ENCODE data around the gene MMP15.

MMP15 gene

GRCh38 chr16:57997528-57998265, 27.9 kb upstream of the MMP15 start:
- H3K4me2 ChIP-seq (ENCODE audit: low read length) = no peak overlapping the region
- H2BK120ac ChIP-seq (ENCODE audit: low read depth, low read length) = no peak overlapping the region
- no peak overlapping the region for H3K27ac ChIP-seq (ENCODE audit: low read depth, low read length)
- peaks cover 3% of the 10 kb centered on the region for H3K36me3 ChIP-seq (ENCODE audit: control insufficient read depth, insufficient read depth, low read length)
- no peak overlapping the region for H3K4me3 ChIP-seq (ENCODE audit: low read length)
- no peak overlapping the region for H3K4ac ChIP-seq (ENCODE audit: low read depth, low read length)
- H3K23ac ChIP-seq (ENCODE audit: low read length) = no peak overlapping the region
- H3K56ac ChIP-seq (ENCODE audit: low read length) = peak overlapping the region; percentile 76
- H4K8ac ChIP-seq (ENCODE audit: low read depth, low read length) = no peak overlapping the region
- H3K9ac ChIP-seq (ENCODE audit: low read length) = no peak overlapping the region
- H4K5ac ChIP-seq (ENCODE audit: low read length) = no peak overlapping the region
- H2BK5ac ChIP-seq (ENCODE audit: low read length) = no peak overlapping the region
- no peak overlapping the region for H2AK5ac ChIP-seq (ENCODE audit: low read length)
- no peak for DNase-seq
- peaks cover 5% of the 10 kb centered on the region for H3K79me2 ChIP-seq (ENCODE audit: control insufficient read depth, insufficient read depth, low read length)
- no peaks in the 10 kb centered on the region for H3K27me3 ChIP-seq (ENCODE audit: insufficient read depth, low read length, poor library complexity)
- WGBS (ENCODE audit: extremely low coverage, insufficient coverage, low lambda C conversion rate) = no CpG with 5 or more reads among the region's 36 CpGs
- H3K4me1 ChIP-seq (ENCODE audit: control insufficient read depth, low read depth, low read length) = peaks cover 16% of the 10 kb centered on the region
- no peak overlapping the region for H3K18ac ChIP-seq (ENCODE audit: low read length)
- H3K79me1 ChIP-seq (ENCODE audit: low read length) = peaks cover 8% of the 10 kb centered on the region
- H2BK15ac ChIP-seq (replicated peaks; ENCODE audit: low read depth) = no peak overlapping the region

DNA sequence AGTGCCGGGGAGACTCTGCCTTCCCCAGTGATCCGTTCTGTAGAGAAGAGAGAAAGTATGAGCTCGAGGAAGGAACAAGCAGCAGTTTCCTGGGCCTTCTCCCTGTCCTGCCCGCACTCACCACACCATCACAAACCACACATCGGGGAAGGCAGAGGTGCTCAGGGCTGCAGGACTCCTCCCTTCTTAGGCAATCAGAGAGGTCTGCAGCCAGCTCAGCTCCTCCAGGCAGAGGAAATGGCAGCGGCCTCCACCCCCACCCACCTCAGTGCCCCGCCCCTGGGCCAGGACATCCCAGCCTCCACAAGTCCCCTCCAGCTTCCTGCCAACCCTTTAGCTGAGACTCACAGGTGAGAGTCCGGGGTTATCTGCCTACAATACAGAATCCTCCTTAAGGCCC, 27.1 kb upstream of the MMP15 start:
- Histone ChIP-seq H2AK5ac (ENCODE audit: low read length) (no peak overlapping the region), H3K56ac (ENCODE audit: low read length) (peak overlapping the region; percentile 76), H3K27me3 (ENCODE audit: insufficient read depth, low read length, poor library complexity) (no peaks in the 10 kb centered on the region), H3K18ac (ENCODE audit: low read length) (no peak overlapping the region), H2BK15ac (replicated peaks; ENCODE audit: low read depth) (no peak overlapping the region), H3K4me2 (ENCODE audit: low read length) (peak overlapping the region; percentile 25), H3K23ac (ENCODE audit: low read length) (no peak overlapping the region), H4K8ac (ENCODE audit: low read depth, low read length) (no peak overlapping the region), H2BK120ac (ENCODE audit: low read depth, low read length) (no peak overlapping the region), H3K4ac (ENCODE audit: low read depth, low read length) (no peak overlapping the region), H3K79me2 (ENCODE audit: control insufficient read depth, insufficient read depth, low read length) (peaks cover 5% of the 10 kb centered on the region), H3K4me1 (ENCODE audit: control insufficient read depth, low read depth, low read length) (peaks cover 16% of the 10 kb centered on the region), H4K5ac (ENCODE audit: low read length) (no peak overlapping the region), H3K36me3 (ENCODE audit: control insufficient read depth, insufficient read depth, low read length) (peaks cover 3% of the 10 kb centered on the region), H3K27ac (ENCODE audit: low read depth, low read length) (no peak overlapping the region), H3K79me1 (ENCODE audit: low read length) (peaks cover 10% of the 10 kb centered on the region), H3K9ac (ENCODE audit: low read length) (peak overlapping the region; percentile 62), H3K4me3 (ENCODE audit: low read length) (no peak overlapping the region), H2BK5ac (ENCODE audit: low read length) (no peak overlapping the region)
- DNase-seq = peak; percentile 85
- no CpG with 5 or more reads among the region's 8 CpGs for WGBS (ENCODE audit: extremely low coverage, insufficient coverage, low lambda C conversion rate)

GRCh38 chr16:57998992-57999365, 26.6 kb upstream of the MMP15 start:
- Histone ChIP-seq H3K36me3 (ENCODE audit: control insufficient read depth, insufficient read depth, low read length) (peaks cover 3% of the 10 kb centered on the region), H2BK5ac (ENCODE audit: low read length) (no peak overlapping the region), H3K27ac (ENCODE audit: low read depth, low read length) (no peak overlapping the region), H3K56ac (ENCODE audit: low read length) (peak overlapping the region; percentile 56), H3K79me2 (ENCODE audit: control insufficient read depth, insufficient read depth, low read length) (peaks cover 5% of the 10 kb centered on the region), H2AK5ac (ENCODE audit: low read length) (no peak overlapping the region), H3K9ac (ENCODE audit: low read length) (peak overlapping the region; percentile 37), H4K5ac (ENCODE audit: low read length) (no peak overlapping the region), H3K4me1 (ENCODE audit: control insufficient read depth, low read depth, low read length) (peaks cover 16% of the 10 kb centered on the region), H3K4me3 (ENCODE audit: low read length) (no peak overlapping the region), H3K4me2 (ENCODE audit: low read length) (no peak overlapping the region), H3K23ac (ENCODE audit: low read length) (no peak overlapping the region), H3K4ac (ENCODE audit: low read depth, low read length) (no peak overlapping the region), H3K27me3 (ENCODE audit: insufficient read depth, low read length, poor library complexity) (no peaks in the 10 kb centered on the region), H2BK120ac (ENCODE audit: low read depth, low read length) (no peak overlapping the region), H3K79me1 (ENCODE audit: low read length) (peaks cover 10% of the 10 kb centered on the region), H2BK15ac (replicated peaks; ENCODE audit: low read depth) (no peak overlapping the region), H3K18ac (ENCODE audit: low read length) (no peak overlapping the region), H4K8ac (ENCODE audit: low read depth, low read length) (no peak overlapping the region)
- WGBS (ENCODE audit: extremely low coverage, insufficient coverage, low lambda C conversion rate) = no CpG with 5 or more reads among the region's 3 CpGs
- DNase-seq = no peak

GRCh38 chr16:57999366-57999970, 26.1 kb upstream of the MMP15 start:
- no CpG with 5 or more reads among the region's 6 CpGs for WGBS (ENCODE audit: extremely low coverage, insufficient coverage, low lambda C conversion rate)
- Histone ChIP-seq H4K8ac (ENCODE audit: low read depth, low read length) (no peak overlapping the region), H3K9ac (ENCODE audit: low read length) (peak overlapping the region; percentile 82), H3K27ac (ENCODE audit: low read depth, low read length) (no peak overlapping the region), H2BK120ac (ENCODE audit: low read depth, low read length) (no peak overlapping the region), H3K27me3 (ENCODE audit: insufficient read depth, low read length, poor library complexity) (no peaks in the 10 kb centered on the region), H2BK5ac (ENCODE audit: low read length) (no peak overlapping the region), H3K79me2 (ENCODE audit: control insufficient read depth, insufficient read depth, low read length) (peaks cover 5% of the 10 kb centered on the region), H3K18ac (ENCODE audit: low read length) (peak overlapping the region; percentile 85), H2AK5ac (ENCODE audit: low read length) (no peak overlapping the region), H3K56ac (ENCODE audit: low read length) (peak overlapping the region; percentile 88), H4K5ac (ENCODE audit: low read length) (no peak overlapping the region), H3K23ac (ENCODE audit: low read length) (no peak overlapping the region), H2BK15ac (replicated peaks; ENCODE audit: low read depth) (no peak overlapping the region), H3K4me2 (ENCODE audit: low read length) (peak overlapping the region; percentile 64), H3K36me3 (ENCODE audit: control insufficient read depth, insufficient read depth, low read length) (peaks cover 3% of the 10 kb centered on the region), H3K4me3 (ENCODE audit: low read length) (peak overlapping the region; percentile 52), H3K4ac (ENCODE audit: low read depth, low read length) (no peak overlapping the region), H3K79me1 (ENCODE audit: low read length) (peaks cover 10% of the 10 kb centered on the region), H3K4me1 (ENCODE audit: control insufficient read depth, low read depth, low read length) (peaks cover 16% of the 10 kb centered on the region)
- peak; percentile 56 for DNase-seq

- Histone ChIP-seq H3K23ac (ENCODE audit: low read length) (peak within 1 kb of the TSS; percentile 94), H4K5ac (ENCODE audit: low read length) (no peak within 1 kb of the TSS), H4K8ac (ENCODE audit: low read depth, low read length) (peak within 1 kb of the TSS; percentile 42), H3K9ac (ENCODE audit: low read length) (peak within 1 kb of the TSS; percentile 88), H3K4me3 (ENCODE audit: low read length) (peak within 1 kb of the TSS; percentile 88), H3K4me2 (ENCODE audit: low read length) (peak within 1 kb of the TSS; percentile 64), H3K79me1 (ENCODE audit: low read length) (peaks cover 10% of the 10 kb centered on the region), H3K18ac (ENCODE audit: low read length) (peak within 1 kb of the TSS; percentile 85), H3K4me1 (ENCODE audit: control insufficient read depth, low read depth, low read length) (peaks cover 16% of the 10 kb centered on the region), H3K27ac (ENCODE audit: low read depth, low read length) (peak within 1 kb of the TSS; percentile 90), H3K56ac (ENCODE audit: low read length) (peak within 1 kb of the TSS; percentile 94), H3K36me3 (ENCODE audit: control insufficient read depth, insufficient read depth, low read length) (peaks cover 3% of the 10 kb centered on the region), H3K27me3 (ENCODE audit: insufficient read depth, low read length, poor library complexity) (no peaks in the 10 kb centered on the region), H2BK15ac (replicated peaks; ENCODE audit: low read depth) (no peak within 1 kb of the TSS), H2BK120ac (ENCODE audit: low read depth, low read length) (peak within 1 kb of the TSS; percentile 19), H3K4ac (ENCODE audit: low read depth, low read length) (peak within 1 kb of the TSS; percentile 41), H2AK5ac (ENCODE audit: low read length) (no peak within 1 kb of the TSS), H2BK5ac (ENCODE audit: low read length) (peak within 1 kb of the TSS; percentile 62), H3K79me2 (ENCODE audit: control insufficient read depth, insufficient read depth, low read length) (peaks cover 5% of the 10 kb centered on the region)
- no CpG with 5 or more reads among the region's 95 CpGs for WGBS (ENCODE audit: extremely low coverage, insufficient coverage, low lambda C conversion rate)
- peak; percentile 33 for DNase-seq
These were observed 25.4 kb upstream of the MMP15 start, which contains the start of gene ZNF319 for GRCh38 chr16:57999971-58000705. ZNF319 (minus strand) TSS chr16:58000672; CDS start chr16:57998265, 2,407 bp downstream.

Measured in mesendoderm (in vitro differentiated cells).